Astrocyte of the spinal cord (primary cell): Measurements from ENCODE around the gene UBE2S.

Experiments used
- DNase-seq: peaks from one replicate; pipeline ENCODE4 v3.0.0; 2011; ENCODE audit warnings: low read depth, low spot score
- H3K4me3 ChIP-seq: 2 replicates; pipeline ENCODE4 v1.5.1; 2011; ENCODE audit warnings: low read depth, mild to moderate bottlenecking, low read length, moderate library complexity
- in situ Hi-C: cut with HindIII; loops from 2 replicates; pipeline ENCODE4 v1.10.0; 2017; ENCODE audit warnings: low sequenced_read_pairs
- TF ChIP-seq, protein P1 (sequence below): IDR thresholded peaks from 2 replicates; pipeline ENCODE4 v1.5.1; 2012; ENCODE audit warnings: low read depth, mild to moderate bottlenecking, low read length, inconsistent platforms

The UBE2S gene

GRCh38 chr19:55387736-55388497 is 19.7 kb downstream of the UBE2S start:
- in situ Hi-C loops, result no loop called here
- TF ChIP-seq, protein P1, sequence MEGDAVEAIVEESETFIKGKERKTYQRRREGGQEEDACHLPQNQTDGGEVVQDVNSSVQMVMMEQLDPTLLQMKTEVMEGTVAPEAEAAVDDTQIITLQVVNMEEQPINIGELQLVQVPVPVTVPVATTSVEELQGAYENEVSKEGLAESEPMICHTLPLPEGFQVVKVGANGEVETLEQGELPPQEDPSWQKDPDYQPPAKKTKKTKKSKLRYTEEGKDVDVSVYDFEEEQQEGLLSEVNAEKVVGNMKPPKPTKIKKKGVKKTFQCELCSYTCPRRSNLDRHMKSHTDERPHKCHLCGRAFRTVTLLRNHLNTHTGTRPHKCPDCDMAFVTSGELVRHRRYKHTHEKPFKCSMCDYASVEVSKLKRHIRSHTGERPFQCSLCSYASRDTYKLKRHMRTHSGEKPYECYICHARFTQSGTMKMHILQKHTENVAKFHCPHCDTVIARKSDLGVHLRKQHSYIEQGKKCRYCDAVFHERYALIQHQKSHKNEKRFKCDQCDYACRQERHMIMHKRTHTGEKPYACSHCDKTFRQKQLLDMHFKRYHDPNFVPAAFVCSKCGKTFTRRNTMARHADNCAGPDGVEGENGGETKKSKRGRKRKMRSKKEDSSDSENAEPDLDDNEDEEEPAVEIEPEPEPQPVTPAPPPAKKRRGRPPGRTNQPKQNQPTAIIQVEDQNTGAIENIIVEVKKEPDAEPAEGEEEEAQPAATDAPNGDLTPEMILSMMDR, result no peak
- DNase-seq, result no peak
- H3K4me3 ChIP-seq, result peak overlapping the region; percentile 99

- TF ChIP-seq, protein P1, result no peak
- in situ Hi-C loops, result no loop called here
- no peak for DNase-seq
- peak overlapping the region; percentile 99 for H3K4me3 ChIP-seq
Measured at GRCh38 chr19:55386493-55386971, 21.1 kb downstream of the UBE2S start.

DNA sequence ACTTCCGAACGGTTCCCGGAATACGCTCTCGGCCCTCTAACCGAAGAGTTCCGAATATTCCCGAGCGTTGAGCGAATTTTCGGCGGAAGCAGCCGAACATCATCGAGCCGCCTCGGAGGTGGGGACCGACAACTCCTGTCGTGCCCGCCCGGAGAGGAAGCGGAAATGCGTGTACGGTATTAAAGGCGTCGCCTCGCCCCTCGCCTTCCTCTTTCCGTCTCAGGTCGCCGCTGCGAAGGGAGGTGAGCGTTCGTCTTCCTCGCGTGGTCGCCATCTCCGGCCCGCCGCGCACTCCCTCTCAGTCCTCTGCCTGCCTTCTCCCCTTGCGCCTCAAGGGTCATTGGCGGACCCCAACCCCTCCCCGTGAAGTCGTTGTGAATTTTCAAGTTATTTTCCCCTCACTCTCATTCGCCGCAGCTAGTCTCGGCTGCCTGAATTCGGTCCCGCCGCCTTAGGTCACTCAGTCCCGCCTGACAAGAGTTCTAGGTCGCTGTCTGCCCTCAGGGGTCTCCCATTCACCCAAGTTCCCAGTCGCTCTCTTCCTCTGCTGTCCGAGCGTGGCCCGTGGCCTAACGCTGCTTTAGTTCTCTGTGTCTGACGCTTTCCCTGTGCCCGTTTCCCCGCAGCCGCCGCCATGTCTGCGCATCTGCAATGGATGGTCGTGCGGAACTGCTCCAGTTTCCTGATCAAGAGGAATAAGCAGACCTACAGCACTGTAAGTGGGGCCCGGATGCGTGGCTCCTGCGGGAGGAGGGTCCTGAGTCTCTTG is 21.7 kb downstream of the UBE2S start, which contains the start of gene RPL28:
TSS of gene RPL28 (plus strand) at position 209 of the 769 bp plus-strand sequence. CDS start at position 635, 426 bp downstream.
- in situ Hi-C loops, result no loop called here
- TF ChIP-seq, protein P1, result no peak
- peak within 1 kb of the TSS; percentile 99 for H3K4me3 ChIP-seq
- DNase-seq, result peak; percentile 98

GRCh38 chr19:55384920-55385723 is 22.5 kb downstream of the UBE2S start:
- DNase-seq, result peak; percentile 98
- TF ChIP-seq, protein P1, result no peak
- in situ Hi-C loops, result no loop called here
- H3K4me3 ChIP-seq, result peak overlapping the region; percentile 99

GRCh38 chr19:55384131-55384919 is 23.3 kb downstream of the UBE2S start, which contains the start of gene TMEM238:
TMEM238 (minus strand) TSS chr19:55384292; CDS start chr19:55384259, 33 bp downstream.
- TF ChIP-seq, protein P1, result no peak
- no peak for DNase-seq
- in situ Hi-C loops, result no loop called here
- H3K4me3 ChIP-seq, result peak within 1 kb of the TSS; percentile 99
